Kidney epithelial cell (primary cell): ENCODE results near the gene RNF130. TPM values are rescaled to one million over a fixed set of nuclear protein-coding genes. Genes with fewer than 3 reads are reported as not detected.

ENCODE experiments used
- DNase-seq: peaks from one replicate; pipeline ENCODE4 v3.0.0-alpha.2; 2010; ENCODE audit warnings: low read depth
- H3K27me3 ChIP-seq: 2 replicates; pipeline ENCODE4 v1.6.0; 2011; ENCODE audit warnings: low read length; ENCODE audit not compliant: control insufficient read depth, insufficient read depth
- H3K36me3 ChIP-seq: 2 replicates; pipeline ENCODE4 v1.5.1; 2011; ENCODE audit warnings: low read length; ENCODE audit not compliant: control insufficient read depth, insufficient read depth
- H3K4me3 ChIP-seq: 2 replicates; pipeline ENCODE4 v1.5.1; 2011; ENCODE audit warnings: low read depth, mild to moderate bottlenecking, control low read depth, low read length
- CTCF ChIP-seq: IDR thresholded peaks from 2 replicates; pipeline ENCODE4 v1.5.1; 2011; ENCODE audit warnings: mild to moderate bottlenecking, moderate library complexity, low read length, control low read depth, inconsistent platforms; ENCODE audit not compliant: insufficient read depth, poor library complexity, severe bottlenecking
- total RNA-seq: library from RNA; depleted of rRNA; stranded (reverse); fragments of >200 nt; gene quantifications from 2 replicates; pipeline ENCODE4 v1.2.3, GENCODE V29; 2015

Gene RNF130
- total RNA-seq, 1 donor from 2014 or later, result 42.0 TPM

GRCh38 chr5:180072556-180072955 lies 997 bp upstream of the RNF130 start:
- DNase-seq, result no peak
- no peak for TF ChIP-seq CTCF
- H3K27me3 ChIP-seq, result peaks cover 4% of the 10 kb centered on the region
- no peak overlapping the region for H3K4me3 ChIP-seq
- no peaks in the 10 kb centered on the region for H3K36me3 ChIP-seq

GRCh38 chr5:180072256-180072548 lies 643 bp upstream of the RNF130 start:
- Histone ChIP-seq H3K27me3 (peaks cover 4% of the 10 kb centered on the region), H3K36me3 (no peaks in the 10 kb centered on the region), H3K4me3 (no peak overlapping the region)
- DNase-seq, result no peak
- no peak for TF ChIP-seq CTCF

- no peak for TF ChIP-seq CTCF
- H3K27me3 ChIP-seq, result peaks cover 4% of the 10 kb centered on the region
- H3K4me3 ChIP-seq, result peak overlapping the region; percentile 73
- no peaks in the 10 kb centered on the region for H3K36me3 ChIP-seq
- no peak for DNase-seq
Observed at GRCh38 chr5:180070756-180071530, 616 bp downstream of the RNF130 start.

GRCh38 chr5:180069589-180070247 lies 1.8 kb downstream of the RNF130 start:
- H3K36me3 ChIP-seq, result no peaks in the 10 kb centered on the region
- TF ChIP-seq CTCF, result no peak
- DNase-seq, result no peak
- no peak overlapping the region for H3K4me3 ChIP-seq
- peaks cover 4% of the 10 kb centered on the region for H3K27me3 ChIP-seq

GRCh38 chr5:180068519-180069090 lies 3.0 kb downstream of the RNF130 start:
- Histone ChIP-seq H3K27me3 (peaks cover 4% of the 10 kb centered on the region), H3K4me3 (no peak overlapping the region), H3K36me3 (no peaks in the 10 kb centered on the region)
- no peak for TF ChIP-seq CTCF
- DNase-seq, result no peak
